ENCODE data around the gene OR2F1. TPM values are rescaled to one million over a fixed set of nuclear protein-coding genes. Genes with fewer than 3 reads are reported as not detected.

The OR2F1 gene
- total and polyA plus RNA-seq, 10 of the 15 experiments (the other 5 are each of a cell fraction or from before 2014, with no cell fraction given), result not detected

DNA sequence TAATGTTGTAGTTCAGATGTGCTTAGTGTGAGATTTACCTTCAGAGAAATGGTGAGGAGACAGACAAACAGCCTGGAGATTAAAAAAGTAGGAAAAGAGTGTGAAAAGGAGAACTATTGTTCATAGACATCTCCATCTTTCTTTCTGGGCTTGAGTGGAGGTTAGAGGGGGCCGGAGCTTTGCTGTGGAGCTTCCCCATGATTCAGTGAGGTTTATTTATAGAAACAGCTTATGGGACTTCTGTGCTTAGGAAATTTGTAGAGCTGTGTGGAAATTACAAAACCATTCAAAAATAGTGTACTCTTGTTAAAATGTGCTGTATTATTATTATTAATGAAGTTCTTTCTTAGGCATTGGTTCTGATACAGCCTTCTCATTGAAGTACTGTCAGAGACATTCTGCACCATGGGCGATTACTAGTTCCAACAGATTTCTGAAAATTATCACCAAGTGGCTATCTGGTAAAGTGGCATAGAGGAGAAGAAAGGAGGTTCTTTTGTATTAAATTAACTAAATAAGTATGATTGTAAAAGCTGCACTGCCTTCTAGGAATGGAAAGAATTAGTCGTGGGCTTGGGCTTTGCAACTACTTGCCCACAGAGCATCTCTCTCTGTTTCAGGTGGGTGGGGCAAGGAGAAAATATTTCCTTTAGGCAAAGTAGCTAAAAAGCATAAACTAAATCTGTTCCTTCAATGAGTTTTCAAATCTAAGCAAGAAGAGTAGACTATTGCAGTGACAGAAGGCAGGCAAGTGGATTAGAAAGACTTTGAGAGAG lies 44.0 kb upstream of the OR2F1 start (continued):
- TF ChIP-seq HDGF (IDR thresholded peaks at IDR 0.05) (no peak), POLR2AphosphoS2 (IDR thresholded peaks at IDR 0.05; ENCODE audit: low read depth, low read length) (no peak), IRF4 (IDR thresholded peaks at IDR 0.05; ENCODE audit: low read depth, low read length) (no peak)
- TF ChIP-seq, protein P1, sequence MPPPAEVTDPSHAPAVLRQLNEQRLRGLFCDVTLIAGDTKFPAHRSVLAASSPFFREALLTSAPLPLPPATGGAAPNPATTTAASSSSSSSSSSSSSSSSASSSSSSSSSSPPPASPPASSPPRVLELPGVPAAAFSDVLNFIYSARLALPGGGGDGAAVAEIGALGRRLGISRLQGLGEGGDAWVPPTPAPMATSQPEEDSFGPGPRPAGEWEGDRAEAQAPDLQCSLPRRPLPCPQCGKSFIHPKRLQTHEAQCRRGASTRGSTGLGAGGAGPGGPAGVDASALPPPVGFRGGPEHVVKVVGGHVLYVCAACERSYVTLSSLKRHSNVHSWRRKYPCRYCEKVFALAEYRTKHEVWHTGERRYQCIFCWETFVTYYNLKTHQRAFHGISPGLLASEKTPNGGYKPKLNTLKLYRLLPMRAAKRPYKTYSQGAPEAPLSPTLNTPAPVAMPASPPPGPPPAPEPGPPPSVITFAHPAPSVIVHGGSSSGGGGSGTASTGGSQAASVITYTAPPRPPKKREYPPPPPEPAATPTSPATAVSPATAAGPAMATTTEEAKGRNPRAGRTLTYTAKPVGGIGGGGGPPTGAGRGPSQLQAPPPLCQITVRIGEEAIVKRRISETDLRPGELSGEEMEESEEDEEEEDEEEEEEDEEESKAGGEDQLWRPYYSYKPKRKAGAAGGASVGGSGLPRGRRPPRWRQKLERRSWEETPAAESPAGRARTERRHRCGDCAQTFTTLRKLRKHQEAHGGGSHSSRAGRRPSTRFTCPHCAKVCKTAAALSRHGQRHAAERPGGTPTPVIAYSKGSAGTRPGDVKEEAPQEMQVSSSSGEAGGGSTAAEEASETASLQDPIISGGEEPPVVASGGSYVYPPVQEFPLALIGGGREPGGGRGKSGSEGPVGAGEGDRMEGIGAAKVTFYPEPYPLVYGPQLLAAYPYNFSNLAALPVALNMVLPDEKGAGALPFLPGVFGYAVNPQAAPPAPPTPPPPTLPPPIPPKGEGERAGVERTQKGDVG (CRISPR knock-in tag; IDR thresholded peaks at IDR 0.05), result no peak

DNA sequence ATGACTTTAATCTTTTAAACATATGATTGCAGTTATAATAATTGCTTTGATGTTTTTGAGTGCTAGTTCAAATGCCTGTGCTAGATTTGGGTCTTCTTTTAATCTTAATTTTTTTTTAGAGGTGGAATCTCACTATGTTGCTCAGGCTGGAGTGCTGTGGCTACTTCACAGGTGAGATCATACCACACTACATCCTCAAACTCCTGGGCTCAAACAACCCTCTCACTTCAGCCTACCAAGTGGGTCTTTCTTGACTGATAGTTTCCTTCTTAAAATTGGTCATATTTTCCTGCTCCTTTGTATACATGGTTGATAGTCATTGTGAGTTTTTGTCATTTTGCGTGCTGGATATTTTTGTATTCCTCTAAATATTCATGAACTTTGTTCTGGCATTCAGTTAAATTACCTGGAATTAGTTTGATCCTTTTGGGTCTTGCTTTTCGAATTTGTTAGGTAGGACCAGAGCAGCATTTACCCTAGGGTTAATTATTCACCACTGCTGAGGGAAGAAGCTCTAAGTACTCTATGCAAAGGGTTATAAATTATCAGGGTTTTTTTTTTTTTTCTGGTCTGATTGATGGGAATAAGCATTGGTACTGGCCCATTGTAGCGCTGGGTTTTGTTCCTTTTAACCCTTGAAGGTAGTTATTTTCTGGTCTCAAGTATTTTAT lies 40.6 kb upstream of the OR2F1 start:
- SMC1A ChIA-PET (ENCODE audit: uncharacterized antibody, unreplicated experiment), result no interaction called here
- no peak for ATAC-seq
- no peaks in the 10 kb centered on the region for H3K79me2 ChIP-seq (ENCODE audit: control insufficient read depth, insufficient read depth, low read length)
- no peaks in the 10 kb centered on the region for H3K4me1 ChIP-seq (ENCODE audit: control insufficient read depth, insufficient read depth, low read length)
- RAD21 ChIA-PET (ENCODE audit: unreplicated experiment), result no interaction called here
- H3K27me3 ChIP-seq (replicated peaks in 1 of 2; ENCODE audit: control insufficient read depth in 2 of 2, insufficient read depth in 2 of 2, low read length in 1 of 2), result no peaks in the 10 kb centered on the region
- H3K27ac ChIP-seq (ENCODE audit: control insufficient read depth, insufficient read depth), result no peak overlapping the region
- no peak overlapping the region for H3K4me2 ChIP-seq (ENCODE audit: control insufficient read depth, insufficient read depth)
- in situ Hi-C loops (cut with MboI), result loop anchor here (25.0 kb wide), 1 partner anchor 473 kb away; no protein-coding TSS in a partner anchor
- intact Hi-C loops (cut with micrococcal nuclease; ENCODE audit: unreplicated experiment), result no loop called here
- H3K36me3 ChIP-seq (ENCODE audit: control insufficient read depth in 2 of 2, insufficient read depth in 2 of 2, low read length in 1 of 2), result no peaks in the 10 kb centered on the region
- no peak overlapping the region for H3K9ac ChIP-seq (ENCODE audit: control insufficient read depth, insufficient read depth, low read length)
- WGBS (ENCODE audit: insufficient coverage, insufficient replicate concordance, low lambda C conversion rate, missing lambda C conversion rate), result 42% methylated on average over 3 of the region's 3 CpGs
- no TSS peak for BruUV-seq (replicated peaks)
- no peak for DNase-seq (ENCODE audit: low read depth, low spot score)
- no peak overlapping the region for H2AFZ ChIP-seq (ENCODE audit: control insufficient read depth, low read depth, low read length)
- POLR2A ChIA-PET, result no interaction called here
- H4K20me1 ChIP-seq (ENCODE audit: control insufficient read depth, insufficient read depth), result no peaks in the 10 kb centered on the region
- H3K9me3 ChIP-seq (replicated peaks; ENCODE audit: control insufficient read depth, insufficient read depth, low read length), result no peaks in the 10 kb centered on the region
- H3K4me3 ChIP-seq, result no peak overlapping the region
- CTCF ChIA-PET, result no interaction called here
- FAIRE-seq, result no peak
- TF ChIP-seq ZNF622 (IDR thresholded peaks at IDR 0.05) (no peak), KLF5 (IDR thresholded peaks at IDR 0.05; ENCODE audit: partially characterized antibody) (no peak), HSF1 (IDR thresholded peaks at IDR 0.05; ENCODE audit: low read depth, low read length) (no peak), PAX8 (IDR thresholded peaks at IDR 0.05) (no peak), ZBTB33 (IDR thresholded peaks at IDR 0.05) (no peak), MAX (IDR thresholded peaks at IDR 0.05; ENCODE audit: low read depth, low read length) (no peak)
- TF ChIP-seq, protein P2, sequence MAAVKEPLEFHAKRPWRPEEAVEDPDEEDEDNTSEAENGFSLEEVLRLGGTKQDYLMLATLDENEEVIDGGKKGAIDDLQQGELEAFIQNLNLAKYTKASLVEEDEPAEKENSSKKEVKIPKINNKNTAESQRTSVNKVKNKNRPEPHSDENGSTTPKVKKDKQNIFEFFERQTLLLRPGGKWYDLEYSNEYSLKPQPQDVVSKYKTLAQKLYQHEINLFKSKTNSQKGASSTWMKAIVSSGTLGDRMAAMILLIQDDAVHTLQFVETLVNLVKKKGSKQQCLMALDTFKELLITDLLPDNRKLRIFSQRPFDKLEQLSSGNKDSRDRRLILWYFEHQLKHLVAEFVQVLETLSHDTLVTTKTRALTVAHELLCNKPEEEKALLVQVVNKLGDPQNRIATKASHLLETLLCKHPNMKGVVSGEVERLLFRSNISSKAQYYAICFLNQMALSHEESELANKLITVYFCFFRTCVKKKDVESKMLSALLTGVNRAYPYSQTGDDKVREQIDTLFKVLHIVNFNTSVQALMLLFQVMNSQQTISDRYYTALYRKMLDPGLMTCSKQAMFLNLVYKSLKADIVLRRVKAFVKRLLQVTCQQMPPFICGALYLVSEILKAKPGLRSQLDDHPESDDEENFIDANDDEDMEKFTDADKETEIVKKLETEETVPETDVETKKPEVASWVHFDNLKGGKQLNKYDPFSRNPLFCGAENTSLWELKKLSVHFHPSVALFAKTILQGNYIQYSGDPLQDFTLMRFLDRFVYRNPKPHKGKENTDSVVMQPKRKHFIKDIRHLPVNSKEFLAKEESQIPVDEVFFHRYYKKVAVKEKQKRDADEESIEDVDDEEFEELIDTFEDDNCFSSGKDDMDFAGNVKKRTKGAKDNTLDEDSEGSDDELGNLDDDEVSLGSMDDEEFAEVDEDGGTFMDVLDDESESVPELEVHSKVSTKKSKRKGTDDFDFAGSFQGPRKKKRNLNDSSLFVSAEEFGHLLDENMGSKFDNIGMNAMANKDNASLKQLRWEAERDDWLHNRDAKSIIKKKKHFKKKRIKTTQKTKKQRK (IDR thresholded peaks at IDR 0.05; ENCODE audit: low read depth, low read length), result no peak
